Right lobe of liver (tissue), 4 donors: ENCODE data around the gene ABHD16A.

Experiments
- POLR2A ChIP-seq: fragments of 450-650 bp; IDR thresholded peaks from one replicate; pipeline ENCODE4 v1.6.1; 2017; ENCODE audit warnings: antibody characterized with exemption, mild to moderate bottlenecking
- TF ChIP-seq, protein P1 (sequence below), 4 donors: fragments of 200-600 bp in 3 of 4; fragments of 450-650 bp in 1 of 4; IDR thresholded peaks; one replicate each; pipeline versions ENCODE4 v1.5.1 to v1.8.0; 2016 to 2022; ENCODE audit warnings: antibody characterized with exemption in 4 of 4, mild to moderate bottlenecking in 2 of 4
- donor health status: DM: no; HTN: no; CAD: no.
- donor health status: DM: no; HTN: no; CAD: no.
- donor health status: DM: no; HTN: yes; CAD: no.

DNA sequence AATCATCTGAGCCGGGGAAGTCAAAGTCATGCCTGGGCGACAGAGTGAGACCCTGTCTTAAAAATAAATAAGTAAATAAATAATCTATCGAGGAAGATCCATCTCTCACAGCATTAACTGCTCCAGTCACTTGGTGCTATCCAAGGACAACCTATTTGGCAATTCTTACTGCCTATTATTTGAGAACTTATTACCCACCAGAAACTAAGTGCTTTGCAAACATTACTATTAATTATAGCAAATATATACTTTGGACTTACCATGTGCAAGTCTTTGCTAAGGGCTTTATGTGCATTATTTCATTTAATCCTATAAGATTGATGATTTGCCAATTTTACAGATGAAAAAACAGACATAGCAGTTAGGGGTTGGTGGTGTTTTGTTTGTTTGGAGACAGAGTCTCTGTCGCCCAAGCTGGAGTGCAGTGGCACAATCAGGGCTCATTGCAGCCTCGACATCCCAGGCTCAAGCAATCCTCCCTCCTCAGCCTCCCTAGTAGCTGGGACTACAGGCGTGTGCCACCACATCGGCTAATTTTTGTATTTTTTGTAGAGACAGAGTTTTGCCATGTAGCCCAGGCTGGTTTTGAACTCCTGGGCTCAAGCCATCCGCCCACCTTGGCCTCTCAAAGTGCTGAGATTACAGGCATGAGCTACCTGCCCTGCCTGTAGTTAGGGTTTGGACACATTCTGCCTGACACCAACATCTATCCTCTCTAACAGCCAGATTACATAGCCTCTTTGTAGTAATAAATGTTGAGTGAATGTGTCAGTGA lies 48.4 kb downstream of the ABHD16A start:
- TF ChIP-seq POLR2A = no peak
- TF ChIP-seq, protein P1, sequence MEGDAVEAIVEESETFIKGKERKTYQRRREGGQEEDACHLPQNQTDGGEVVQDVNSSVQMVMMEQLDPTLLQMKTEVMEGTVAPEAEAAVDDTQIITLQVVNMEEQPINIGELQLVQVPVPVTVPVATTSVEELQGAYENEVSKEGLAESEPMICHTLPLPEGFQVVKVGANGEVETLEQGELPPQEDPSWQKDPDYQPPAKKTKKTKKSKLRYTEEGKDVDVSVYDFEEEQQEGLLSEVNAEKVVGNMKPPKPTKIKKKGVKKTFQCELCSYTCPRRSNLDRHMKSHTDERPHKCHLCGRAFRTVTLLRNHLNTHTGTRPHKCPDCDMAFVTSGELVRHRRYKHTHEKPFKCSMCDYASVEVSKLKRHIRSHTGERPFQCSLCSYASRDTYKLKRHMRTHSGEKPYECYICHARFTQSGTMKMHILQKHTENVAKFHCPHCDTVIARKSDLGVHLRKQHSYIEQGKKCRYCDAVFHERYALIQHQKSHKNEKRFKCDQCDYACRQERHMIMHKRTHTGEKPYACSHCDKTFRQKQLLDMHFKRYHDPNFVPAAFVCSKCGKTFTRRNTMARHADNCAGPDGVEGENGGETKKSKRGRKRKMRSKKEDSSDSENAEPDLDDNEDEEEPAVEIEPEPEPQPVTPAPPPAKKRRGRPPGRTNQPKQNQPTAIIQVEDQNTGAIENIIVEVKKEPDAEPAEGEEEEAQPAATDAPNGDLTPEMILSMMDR (IDR thresholded peaks at IDR 0.05) = no peak
